Kidney glomerular epithelial cell (primary cell): ENCODE data around the gene CTSE.

Source experiments
- DNase-seq: peaks from one replicate; lab custom pipeline; 2025; lab: John Stamatoyannopoulos, UW

CTSE gene

DNA sequence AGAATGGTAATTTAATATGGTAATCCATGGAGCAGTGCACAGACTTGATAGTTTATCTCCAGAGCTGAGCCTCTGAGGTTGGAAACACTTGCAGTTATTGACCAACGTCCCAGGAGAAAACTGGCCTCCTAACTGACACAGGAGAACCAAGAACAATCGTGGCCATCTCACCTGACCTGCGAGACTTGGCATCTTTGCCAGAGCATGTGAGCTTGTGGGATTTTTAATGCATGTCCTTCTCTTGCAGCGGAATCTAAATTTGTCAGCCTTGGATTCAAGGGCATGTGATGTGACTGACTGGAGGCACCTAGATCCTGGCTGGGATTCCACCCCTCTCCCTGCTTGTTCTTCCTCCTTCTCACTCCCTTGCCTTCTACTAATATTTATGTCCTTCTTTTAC lies 52.6 kb downstream of the CTSE start:
- DNase-seq, result no peak

- no peak for DNase-seq
Measured at GRCh38 chr1:205970486-205970885, 53.2 kb downstream of the CTSE start.

DNA sequence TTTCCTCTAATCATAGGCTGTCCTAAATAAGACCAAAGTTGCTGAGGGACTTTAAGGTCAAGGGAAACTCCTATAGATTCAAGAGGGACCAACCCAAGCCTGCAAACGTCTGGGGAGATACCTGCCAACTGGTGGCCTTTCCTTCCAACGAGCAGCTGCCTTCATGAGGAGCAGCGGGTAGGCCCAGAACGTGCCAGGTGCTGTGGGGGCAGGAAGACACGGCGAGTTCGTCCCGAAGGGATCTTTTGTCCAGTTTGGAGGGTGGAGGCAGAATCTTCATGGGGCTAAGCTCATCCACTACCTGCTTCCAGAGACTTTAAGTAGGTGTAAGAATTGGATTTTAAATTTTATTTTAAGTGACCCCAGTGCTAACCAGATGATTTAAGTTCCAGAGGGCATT lies 54.5 kb downstream of the CTSE start:
- DNase-seq, result no peak

DNA sequence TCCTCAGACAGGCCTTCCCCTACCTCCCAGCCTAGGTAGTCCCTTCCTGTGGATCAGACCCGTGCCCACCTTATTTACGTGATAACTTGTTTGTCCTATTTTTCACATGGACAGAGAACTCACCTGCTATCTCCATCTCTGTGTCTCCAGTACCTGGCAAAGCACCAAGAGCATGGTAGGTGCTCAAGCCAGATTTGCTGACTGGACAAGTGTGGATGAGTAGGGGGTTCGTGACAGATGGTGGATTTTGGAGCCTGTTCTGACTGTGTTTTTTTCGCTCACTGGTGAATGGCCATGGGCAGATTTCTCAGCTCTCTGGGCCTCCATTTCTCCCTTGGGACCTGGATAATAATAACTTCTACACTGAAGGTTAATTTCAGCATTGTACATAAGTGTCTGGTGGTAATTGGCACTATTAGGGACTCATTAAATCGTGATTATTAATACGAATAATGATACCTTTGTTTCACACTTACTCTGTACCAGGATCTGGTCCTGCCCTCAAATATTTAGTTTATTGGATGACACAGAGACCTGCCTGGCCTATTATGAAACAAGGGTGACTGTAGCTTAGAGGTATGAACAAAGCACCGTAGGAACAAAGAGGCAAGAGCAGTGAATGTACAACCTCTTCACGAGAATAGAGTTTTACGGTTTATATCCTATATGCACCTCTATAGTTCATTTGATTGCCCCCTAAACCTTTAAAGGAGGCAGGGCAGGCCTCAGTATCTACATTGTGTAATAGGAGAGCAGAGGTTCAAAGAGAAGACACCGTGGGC lies 56.0 kb downstream of the CTSE start:
- peak; percentile 21 for DNase-seq

- no peak for DNase-seq
Measured at GRCh38 chr1:205965036-205965884, 58.4 kb downstream of the CTSE start.

DNA sequence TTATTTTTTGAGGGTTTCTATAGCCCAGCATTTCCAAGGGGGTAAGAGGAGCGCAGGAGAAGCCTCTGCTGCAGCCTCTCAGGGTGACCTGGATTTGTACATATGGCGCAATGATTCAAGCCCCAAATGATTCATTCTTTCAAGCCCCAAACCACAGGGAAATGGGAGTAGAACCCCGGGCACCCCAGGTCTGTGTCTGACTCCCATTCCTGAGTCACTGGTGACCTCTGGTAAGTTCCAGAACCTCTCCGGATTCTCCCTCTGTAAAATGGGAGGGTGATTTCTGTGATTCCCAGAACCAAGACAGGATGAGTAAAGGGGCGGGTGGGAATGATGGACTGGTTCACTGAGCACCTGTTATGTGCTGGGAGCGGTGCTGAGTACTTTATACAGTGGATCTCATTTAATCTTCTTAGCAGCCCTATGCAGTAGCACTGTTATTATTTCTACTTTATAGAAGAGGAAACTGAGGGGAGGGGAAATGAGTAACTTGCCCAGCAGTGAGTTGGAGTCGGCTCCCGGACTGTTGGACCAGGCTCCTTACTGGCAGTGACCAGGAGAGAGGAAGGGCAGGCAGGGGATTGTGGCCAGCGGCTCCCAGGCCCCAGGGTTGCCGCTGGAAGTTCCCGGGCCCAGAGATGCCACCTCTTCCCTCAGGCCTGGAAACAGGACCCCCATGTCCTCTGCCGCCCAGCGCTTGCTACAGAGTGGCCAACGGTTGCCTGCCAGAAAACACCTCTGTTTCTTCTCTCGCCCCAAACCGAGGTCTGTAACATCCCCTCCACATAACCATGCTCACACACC lies 60.1 kb downstream of the CTSE start:
- peak; percentile 86 for DNase-seq

- no peak for DNase-seq
Measured at GRCh38 chr1:205962821-205963221, 60.9 kb downstream of the CTSE start.

- peak; percentile 90 for DNase-seq
Measured at GRCh38 chr1:205961991-205962820, 61.5 kb downstream of the CTSE start.

DNA sequence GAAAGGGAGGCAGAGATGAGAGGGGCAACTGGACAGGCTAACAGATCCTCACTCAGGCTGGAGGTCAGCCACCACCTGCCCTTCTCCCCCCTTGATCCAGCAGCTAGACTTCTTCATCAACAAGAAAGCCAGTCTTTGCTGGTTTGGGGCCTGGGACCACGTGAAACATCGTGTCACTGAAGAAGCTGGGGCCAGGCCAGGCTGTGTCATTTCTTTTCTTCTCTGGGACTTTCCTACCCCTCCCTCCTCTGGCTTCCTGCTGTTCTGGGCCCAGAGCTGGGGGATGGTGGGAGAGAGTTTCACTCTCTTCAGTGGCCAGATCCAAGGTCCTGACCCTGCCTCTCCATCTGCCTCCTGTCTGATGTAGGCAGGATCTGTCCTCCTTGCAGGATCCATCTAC lies 62.3 kb downstream of the CTSE start:
- DNase-seq, result peak; percentile 47

- DNase-seq, result no peak
Measured at GRCh38 chr1:205959789-205960188, 63.9 kb downstream of the CTSE start.
